GM21515 (cell line): Measurements from ENCODE around the gene TBC1D22A.

Experiments used
- ATAC-seq: cut with Tn5 transposase; IDR thresholded peaks from one replicate; pipeline ENCODE4 v1.9.1; 2021; ENCODE audit not compliant: unreplicated experiment

TBC1D22A gene

GRCh38 chr22:47006433-47006832 is 244.0 kb downstream of the TBC1D22A start:
- ATAC-seq: no peak

GRCh38 chr22:47006869-47007268 is 244.4 kb downstream of the TBC1D22A start:
- no peak for ATAC-seq

- ATAC-seq: no peak
Observed at GRCh38 chr22:47007496-47007895, 245.0 kb downstream of the TBC1D22A start.

- ATAC-seq: no peak
Observed at GRCh38 chr22:47008208-47008885, 245.9 kb downstream of the TBC1D22A start.

- ATAC-seq: no peak
Observed at GRCh38 chr22:47009304-47010101, 247.1 kb downstream of the TBC1D22A start.

GRCh38 chr22:47010211-47010610 is 247.8 kb downstream of the TBC1D22A start:
- ATAC-seq: no peak

GRCh38 chr22:47011131-47011858 is 248.8 kb downstream of the TBC1D22A start:
- ATAC-seq: no peak

- ATAC-seq: no peak
Observed at GRCh38 chr22:47011859-47012258, 249.4 kb downstream of the TBC1D22A start.

- ATAC-seq: no peak
Observed at GRCh38 chr22:47012589-47013370, 250.3 kb downstream of the TBC1D22A start.

GRCh38 chr22:47013861-47014635 is 251.6 kb downstream of the TBC1D22A start:
- no peak for ATAC-seq

GRCh38 chr22:47014636-47015345 is 252.3 kb downstream of the TBC1D22A start:
- ATAC-seq: no peak

- ATAC-seq: no peak
Observed at GRCh38 chr22:47015589-47016178, 253.2 kb downstream of the TBC1D22A start.

GRCh38 chr22:47016631-47017030 is 254.2 kb downstream of the TBC1D22A start:
- no peak for ATAC-seq

- ATAC-seq: no peak
Observed at GRCh38 chr22:47017245-47017644, 254.8 kb downstream of the TBC1D22A start.

- no peak for ATAC-seq
Observed at GRCh38 chr22:47018010-47018910, 255.8 kb downstream of the TBC1D22A start.

- no peak for ATAC-seq
Observed at GRCh38 chr22:47019012-47019790, 256.8 kb downstream of the TBC1D22A start.

- no peak for ATAC-seq
Observed at GRCh38 chr22:47020166-47020565, 257.7 kb downstream of the TBC1D22A start.
